ENCODE measurements around the gene UPK1B.

Gene UPK1B

GRCh38 chr3:119243712-119244111, 70.3 kb downstream of the UPK1B start:
- in situ Hi-C loops (cut with HindIII; ENCODE audit: low sequenced_read_pairs): loop anchor here (5.0 kb wide), 1 partner anchor 104 kb away; no protein-coding TSS in a partner anchor

GRCh38 chr3:119245778-119246177, 72.4 kb downstream of the UPK1B start:
- in situ Hi-C loops (cut with HindIII; ENCODE audit: low sequenced_read_pairs): no loop called here

All from DLD1 (cell line).